CD4-positive, alpha-beta T cell treated with Interleukin-6 at 100 ng/mL for 8 hours (primary cell): ENCODE results near the gene LCT.
"Not testable (repeated sequence)": the region's sequence is repeated elsewhere in the genome, so short reads cannot be mapped to it uniquely, and the experiment has no call there.

Experiments used
- DNase-seq: peaks from one replicate; pipeline ENCODE4 v3.0.0-alpha.2; 2020; ENCODE audit warnings: mixed read lengths, low spot score

The LCT gene

DNA sequence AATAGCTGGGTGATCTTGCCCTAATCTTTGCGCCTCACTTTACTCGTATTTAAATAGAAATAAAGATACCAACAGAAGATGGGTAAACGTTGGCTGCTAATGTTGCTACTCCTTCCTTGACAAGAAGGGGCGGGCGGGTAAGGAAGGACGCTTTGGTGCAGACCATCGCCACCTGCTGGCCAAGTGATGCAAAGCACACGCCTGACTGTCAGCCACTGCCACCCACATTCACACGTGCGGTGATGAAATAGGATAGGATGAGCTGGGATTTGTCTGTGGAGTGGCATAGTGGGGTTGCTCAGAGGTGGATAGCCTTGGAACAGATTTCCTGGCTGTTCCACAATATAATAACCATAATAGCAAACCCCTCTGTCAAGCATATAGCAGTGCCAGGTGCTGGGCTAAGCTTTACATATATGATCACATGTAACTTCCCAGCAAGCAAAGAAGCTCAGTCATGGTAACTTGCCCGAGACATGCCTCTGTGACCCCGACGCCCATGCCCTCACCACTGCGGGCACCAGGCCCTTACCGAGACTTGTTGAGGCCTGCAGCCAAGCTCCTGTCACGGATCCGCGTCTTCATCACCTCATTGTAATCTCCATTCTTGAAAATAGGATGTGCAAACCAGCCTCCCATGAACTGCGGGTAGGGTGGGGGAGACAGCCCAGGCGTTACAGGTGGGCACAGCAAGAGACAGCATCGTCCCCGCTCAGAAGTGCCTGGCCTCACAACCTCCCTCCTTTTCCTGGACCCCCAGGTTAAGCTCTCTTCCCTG is 39.3 kb downstream of the LCT start:
- peak; percentile 76 for DNase-seq

- no peak for DNase-seq
These were observed 40.4 kb downstream of the LCT start for GRCh38 chr2:135796606-135797005.

DNA sequence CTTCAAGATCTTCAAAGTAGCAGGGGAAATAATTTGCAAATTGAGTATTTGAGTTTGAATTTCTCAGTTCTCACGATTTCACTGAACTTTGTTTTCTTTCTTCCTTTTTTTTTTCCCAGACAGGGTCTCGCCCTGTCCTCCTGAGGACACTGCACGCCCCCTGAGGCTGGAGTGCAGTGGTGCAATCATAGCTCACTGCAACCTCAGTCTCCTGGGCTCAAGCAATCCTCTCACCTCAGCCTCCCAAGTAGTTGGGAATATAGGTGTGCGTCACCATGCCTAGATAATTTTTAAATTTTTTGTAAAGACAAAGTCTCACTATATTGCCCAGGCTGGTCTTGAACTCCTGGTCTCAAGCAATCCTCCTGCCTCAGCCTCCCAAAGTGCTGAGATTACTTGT is 41.3 kb downstream of the LCT start:
- not testable (repeated sequence) for DNase-seq

DNA sequence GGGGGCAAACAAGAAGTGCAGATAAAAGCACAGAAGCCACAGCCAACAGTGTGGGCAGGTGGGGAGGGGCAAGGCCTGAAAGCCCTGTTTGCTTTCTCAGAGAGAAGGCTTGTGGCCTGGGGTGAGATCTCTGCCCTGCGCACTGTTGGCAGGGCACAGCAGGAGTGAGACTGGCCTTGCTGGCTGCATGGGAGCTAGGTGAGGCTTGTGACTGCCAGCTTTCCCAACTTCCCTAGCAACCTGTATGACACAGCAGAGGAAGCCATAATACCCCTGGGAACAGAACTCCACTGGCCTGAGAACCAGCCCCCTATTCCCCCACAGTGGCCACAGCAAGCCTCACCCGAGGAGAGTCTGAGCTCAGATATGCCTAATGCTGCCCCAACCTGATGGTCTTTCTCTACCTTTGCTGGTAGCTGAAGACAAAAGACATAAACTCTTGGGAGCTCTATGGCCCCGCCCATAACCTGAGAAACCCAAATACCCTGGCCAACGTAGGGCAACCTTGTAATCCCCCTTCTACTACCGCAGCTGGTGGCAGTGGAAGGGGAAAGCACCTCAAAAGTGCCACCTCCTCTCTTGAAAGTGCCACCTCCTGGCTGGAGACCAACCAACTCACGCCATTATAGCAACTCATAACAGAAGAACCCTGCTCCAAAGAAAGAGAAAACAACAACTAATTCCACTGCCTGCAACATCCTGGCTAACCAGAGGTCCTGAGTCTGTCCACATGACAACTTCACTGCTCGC is 44.4 kb downstream of the LCT start:
- DNase-seq = no peak

DNA sequence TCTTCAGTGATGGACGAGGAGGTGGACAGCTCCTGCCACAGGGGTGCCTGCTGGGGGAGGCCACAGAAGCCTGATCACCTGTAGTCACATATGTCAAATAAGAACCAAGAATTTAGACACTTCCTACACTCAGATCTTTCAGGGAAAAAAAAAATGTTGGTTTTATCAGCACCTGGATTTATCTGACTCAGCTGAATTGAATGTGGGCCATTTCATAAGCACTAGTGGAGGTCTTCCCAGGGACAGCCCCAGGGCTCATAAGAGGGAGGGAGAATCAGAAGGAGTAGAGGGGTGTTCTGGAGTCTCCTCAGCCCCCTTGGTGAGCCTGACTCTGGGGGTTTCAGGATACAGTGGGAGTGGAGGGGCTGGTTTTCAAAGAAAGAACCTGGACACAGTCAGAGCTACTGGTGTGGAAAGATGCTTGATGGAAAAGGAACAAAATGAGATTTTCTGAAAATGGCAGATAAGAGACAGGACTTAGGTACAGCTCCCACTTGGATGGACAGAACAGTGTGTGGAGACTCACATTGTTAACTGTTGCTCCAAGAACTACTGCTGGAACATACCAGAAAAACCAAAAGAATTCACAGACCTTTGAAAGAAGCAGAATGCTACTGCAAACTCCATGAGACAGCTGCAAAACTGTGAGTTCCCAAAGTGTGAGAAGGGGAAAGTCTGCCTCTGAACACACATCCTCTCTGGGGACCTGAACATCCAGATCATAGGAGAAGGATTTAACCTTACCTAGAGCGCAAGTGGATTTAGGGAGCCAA is 45.4 kb downstream of the LCT start:
- DNase-seq = no peak

DNA sequence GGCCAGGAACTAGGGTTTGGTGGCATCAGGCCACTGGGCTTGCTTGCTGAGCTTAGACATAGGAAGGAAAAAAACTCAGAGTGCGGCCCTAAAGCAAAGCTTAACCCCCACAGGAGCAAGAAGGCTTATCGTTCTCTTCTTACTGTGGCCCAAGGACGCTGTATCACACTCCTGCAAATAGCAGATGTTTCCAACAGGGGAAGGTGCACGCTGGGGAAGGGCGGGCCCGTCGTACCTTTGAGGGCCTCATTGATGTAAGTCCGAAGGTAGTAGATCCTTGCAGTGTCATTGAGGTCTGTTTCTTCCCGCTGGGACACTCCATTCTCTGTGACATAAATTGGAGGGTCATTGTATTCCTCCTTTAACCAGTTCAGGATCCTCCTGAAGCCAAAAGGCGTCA is 46.6 kb downstream of the LCT start:
- no peak for DNase-seq

DNA sequence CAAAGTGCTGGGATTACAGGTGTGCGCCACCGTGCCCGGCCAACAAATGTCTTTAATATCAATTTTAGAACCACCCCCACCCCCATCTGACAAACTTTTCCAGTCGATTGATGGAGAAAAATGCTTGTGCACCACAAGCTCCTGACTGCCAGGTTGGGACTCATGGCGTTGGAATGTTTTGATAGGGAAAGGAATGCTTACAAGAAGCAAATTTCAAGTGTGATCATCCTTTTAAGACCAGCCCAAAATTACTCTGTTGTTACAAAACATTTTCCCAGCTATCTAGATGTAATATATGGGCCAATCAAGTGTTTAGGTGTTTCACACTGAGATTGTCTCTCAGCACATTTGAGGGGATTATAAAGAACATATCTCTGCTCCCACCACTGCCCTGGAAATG is 50.2 kb downstream of the LCT start:
- no peak for DNase-seq

DNA sequence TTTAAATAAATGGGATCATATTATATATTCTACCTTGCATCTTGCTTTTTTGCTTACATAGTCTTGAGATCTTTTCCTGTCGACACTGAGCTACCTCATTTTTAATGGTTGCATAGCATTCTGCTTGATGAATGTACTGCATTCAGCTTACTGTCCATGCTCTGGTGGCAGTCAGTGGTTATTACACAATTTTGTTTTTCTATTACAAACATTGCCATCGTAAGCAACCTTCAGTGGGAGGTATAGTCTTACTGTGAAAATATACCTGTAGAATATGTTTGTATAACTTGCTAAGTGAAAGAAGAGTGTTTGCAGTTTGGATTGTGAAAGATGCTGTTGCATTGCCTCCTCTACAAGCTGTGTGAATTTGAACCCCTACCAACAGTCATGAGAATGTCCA is 52.0 kb downstream of the LCT start:
- DNase-seq = no peak

GRCh38 chr2:135783439-135783838 is 53.5 kb downstream of the LCT start:
- DNase-seq = no peak

DNA sequence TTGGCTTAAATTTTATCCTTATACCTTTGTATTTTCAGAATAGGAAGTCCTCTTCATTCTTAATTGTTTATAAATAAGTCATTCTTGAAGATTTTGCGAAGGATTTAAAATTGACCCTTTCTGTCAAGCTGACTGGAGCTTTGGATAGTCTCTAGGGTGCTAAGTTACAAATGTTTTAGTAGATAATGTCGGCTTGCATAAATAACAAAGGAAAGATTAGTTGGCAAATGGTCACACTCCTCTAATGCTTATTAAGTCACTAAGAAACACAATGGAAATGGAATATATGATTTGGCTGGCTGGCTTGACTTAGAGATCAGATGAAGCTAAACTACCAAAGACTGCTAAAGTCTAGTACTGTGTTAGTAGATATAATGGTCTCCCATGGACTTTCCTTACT is 54.8 kb downstream of the LCT start:
- no peak for DNase-seq

GRCh38 chr2:135776367-135776766 is 60.6 kb downstream of the LCT start:
- no peak for DNase-seq

DNA sequence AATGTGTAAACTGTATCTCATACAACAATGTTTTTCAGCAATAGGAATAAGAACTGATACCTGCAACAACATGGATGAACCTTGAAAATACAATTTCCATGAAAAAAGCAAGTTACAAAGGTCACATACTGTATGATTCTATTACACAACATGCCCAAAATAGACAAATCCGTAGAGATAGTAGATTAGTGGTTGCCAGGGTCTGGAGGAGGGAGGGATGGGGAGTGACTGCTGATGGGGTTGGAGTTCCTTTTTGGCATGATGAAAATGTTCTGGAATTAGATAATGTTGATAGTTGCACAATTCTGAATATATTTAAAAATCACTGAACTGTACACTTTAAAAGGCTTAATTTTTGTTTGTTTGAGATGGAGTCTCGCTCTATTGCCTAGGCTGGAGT is 61.6 kb downstream of the LCT start:
- no peak for DNase-seq

DNA sequence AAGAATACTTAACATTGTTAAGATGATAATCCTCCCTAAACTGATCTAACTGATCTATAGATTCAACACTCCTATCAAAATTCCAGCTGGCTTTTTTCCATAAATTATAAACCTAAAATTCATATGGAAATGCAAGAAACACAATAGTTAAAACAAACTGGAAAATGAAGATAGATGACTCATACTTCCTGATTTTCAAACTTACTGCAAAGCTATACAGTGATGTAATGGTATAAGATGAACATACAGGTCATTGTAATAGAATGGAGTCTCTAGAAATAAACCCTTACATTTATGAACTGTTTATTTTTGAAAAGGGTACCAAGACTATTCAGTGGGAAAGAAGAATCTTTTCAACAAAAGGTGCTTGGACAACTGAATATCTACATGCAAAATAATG is 63.1 kb downstream of the LCT start:
- no peak for DNase-seq

- DNase-seq = no peak
These were observed 63.7 kb downstream of the LCT start for GRCh38 chr2:135773319-135773718.

GRCh38 chr2:135768863-135769262 is 68.1 kb downstream of the LCT start:
- no peak for DNase-seq

GRCh38 chr2:135762530-135762929 is 74.5 kb downstream of the LCT start:
- no peak for DNase-seq

- DNase-seq = no peak
These were observed 75.0 kb downstream of the LCT start for GRCh38 chr2:135762022-135762421.

DNA sequence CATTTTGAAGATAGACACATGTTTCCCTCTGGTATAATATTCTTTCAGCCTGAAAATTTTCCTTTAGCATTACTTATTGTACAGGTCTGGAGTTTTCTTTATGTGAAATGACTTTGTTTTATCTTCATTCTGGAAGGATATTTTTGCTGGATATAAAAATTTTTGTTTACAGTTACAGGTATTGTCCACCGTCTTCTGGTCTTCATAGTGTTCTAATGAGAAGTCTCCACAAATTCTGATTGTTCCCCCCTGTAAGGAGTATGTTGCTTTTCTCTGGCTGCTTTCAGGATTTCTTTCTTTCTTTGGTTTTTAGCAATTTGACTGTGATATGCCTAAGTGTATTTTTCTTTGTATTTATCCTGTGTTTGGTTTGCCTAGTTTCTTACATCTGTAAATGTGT is 80.3 kb downstream of the LCT start:
- DNase-seq = no peak

DNA sequence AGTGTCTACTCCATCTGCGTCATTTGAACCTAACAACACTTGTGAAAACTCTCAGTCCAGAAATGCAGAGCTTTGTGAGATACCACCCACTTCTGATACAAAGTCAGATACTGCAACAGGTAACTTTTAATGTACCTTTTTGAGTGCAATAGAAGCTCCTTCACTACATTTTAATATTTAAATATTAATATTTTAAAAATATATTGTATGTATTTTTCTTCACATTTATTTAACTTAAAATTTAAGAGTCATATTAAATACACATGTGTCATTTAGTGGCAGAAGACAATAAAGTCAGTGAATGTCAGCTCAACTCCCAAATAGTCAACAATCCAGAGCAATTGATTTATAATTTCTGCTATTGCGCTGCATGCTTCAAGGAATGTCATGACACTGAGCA is 81.4 kb downstream of the LCT start:
- DNase-seq = no peak

GRCh38 chr2:135745545-135745944 is 91.4 kb downstream of the LCT start:
- no peak for DNase-seq

DNA sequence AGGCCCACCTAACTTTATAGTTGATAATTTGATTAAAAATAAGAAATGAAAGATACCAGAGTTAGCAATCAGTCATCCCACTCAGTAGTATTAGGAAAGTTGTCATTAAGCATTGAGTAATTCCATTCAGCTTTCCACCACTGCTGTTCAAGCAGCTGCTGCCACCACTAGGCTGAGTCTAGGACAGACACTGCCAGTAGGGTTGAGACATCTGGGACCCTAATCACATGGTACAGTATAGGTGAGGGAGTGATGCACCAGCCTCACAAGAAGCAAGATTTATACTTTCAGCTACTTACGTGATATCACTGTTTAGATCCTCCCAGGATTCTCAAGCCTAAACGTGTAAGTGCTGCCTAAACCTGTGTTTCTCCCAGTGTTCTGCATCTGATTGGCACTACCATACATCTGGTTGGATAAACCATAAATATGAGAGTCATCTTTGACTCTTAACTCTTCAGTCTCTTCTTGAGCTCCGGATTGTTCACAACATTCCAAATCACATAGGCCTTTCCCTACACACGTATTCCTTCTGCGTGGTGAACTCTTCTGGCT is 92.1 kb downstream of the LCT start:
- peak; percentile 24 for DNase-seq

- no peak for DNase-seq
These were observed 93.1 kb downstream of the LCT start for GRCh38 chr2:135743860-135744259.

- DNase-seq = peak; percentile 37
These were observed 94.6 kb downstream of the LCT start for GRCh38 chr2:135742325-135742757.
